Fibroblast of gingiva (primary cell): ENCODE data around the gene XXYLT1.
"Not testable (repeated sequence)": the region's sequence is repeated elsewhere in the genome, so short reads cannot be mapped to it uniquely, and the experiment has no call there.

Experiments
- DNase-seq: peaks from one replicate; pipeline ENCODE4 v3.0.0-alpha.2; 2011; ENCODE audit warnings: low read depth

XXYLT1 gene

GRCh38 chr3:195226900-195227447 lies 44.0 kb downstream of the XXYLT1 start:
- DNase-seq, result no peak

GRCh38 chr3:195226445-195226844 lies 44.5 kb downstream of the XXYLT1 start:
- no peak for DNase-seq

GRCh38 chr3:195224980-195225580 lies 45.9 kb downstream of the XXYLT1 start:
- no peak for DNase-seq

- DNase-seq, result no peak
These were observed 46.6 kb downstream of the XXYLT1 start for GRCh38 chr3:195224156-195224979.

- no peak for DNase-seq
These were observed 48.9 kb downstream of the XXYLT1 start for GRCh38 chr3:195221876-195222617.

- DNase-seq, result peak; percentile 87
These were observed 49.7 kb downstream of the XXYLT1 start for GRCh38 chr3:195221015-195221853.

GRCh38 chr3:195219351-195220230 lies 51.4 kb downstream of the XXYLT1 start:
- DNase-seq, result no peak

GRCh38 chr3:195218331-195218730 lies 52.6 kb downstream of the XXYLT1 start:
- DNase-seq, result not testable (repeated sequence)

- DNase-seq, result not testable (repeated sequence)
These were observed 55.4 kb downstream of the XXYLT1 start for GRCh38 chr3:195215576-195215975.

GRCh38 chr3:195214381-195214780 lies 56.6 kb downstream of the XXYLT1 start:
- DNase-seq, result no peak

GRCh38 chr3:195213639-195214315 lies 57.2 kb downstream of the XXYLT1 start:
- no peak for DNase-seq

- no peak for DNase-seq
These were observed 58.1 kb downstream of the XXYLT1 start for GRCh38 chr3:195212749-195213375.

GRCh38 chr3:195212033-195212748 lies 58.8 kb downstream of the XXYLT1 start:
- no peak for DNase-seq

GRCh38 chr3:195210266-195210973 lies 60.5 kb downstream of the XXYLT1 start:
- DNase-seq, result peak; percentile 97

- DNase-seq, result peak; percentile 87
These were observed 61.1 kb downstream of the XXYLT1 start for GRCh38 chr3:195209847-195210265.

- DNase-seq, result peak; percentile 19
These were observed 61.7 kb downstream of the XXYLT1 start for GRCh38 chr3:195209083-195209846.

- no peak for DNase-seq
These were observed 62.3 kb downstream of the XXYLT1 start for GRCh38 chr3:195208631-195209030.
